Measurements from ENCODE around the gene ERBB2. TPM values are rescaled to one million over a fixed set of nuclear protein-coding genes. Genes with fewer than 3 reads are reported as not detected.

ERBB2 gene
- total and polyA plus RNA-seq, 2 of the 4 experiments (the other 2 are of a cell fraction): 28.7 to 33.3 TPM

- DNase-seq (no peak), ATAC-seq (ENCODE audit: low read depth) (peak; percentile 73)
- H4K91ac ChIP-seq (ENCODE audit: insufficient read depth, low read depth, low read length): no peak overlapping the region
- no peak overlapping the region for H3K4me3 ChIP-seq (ENCODE audit: insufficient read depth, low read depth, low read length)
- H2BK15ac ChIP-seq (ENCODE audit: low read depth, low read length): peak overlapping the region; percentile 63; the same call in 1 of the 3 replicates
- H3K18ac ChIP-seq (ENCODE audit: low read depth, low read length): no peak overlapping the region
- H4K20me1 ChIP-seq (ENCODE audit: insufficient read depth, low read length): no peaks in the 10 kb centered on the region
- H2AK9ac ChIP-seq (replicated peaks; ENCODE audit: low read depth, low read length, poor library complexity): peak overlapping the region; percentile 77
- no peak overlapping the region for H4K5ac ChIP-seq (ENCODE audit: low read depth, low read length)
- peak overlapping the region; percentile 92 for H2AFZ ChIP-seq (replicated peaks; ENCODE audit: low read length, poor library complexity)
- H3K9me1 ChIP-seq (ENCODE audit: insufficient read depth, low read length): 0 out of 2 replicates have a peak, but pooled peaks cover 10% of the 10 kb centered on the region
- H3K79me1 ChIP-seq (ENCODE audit: low read depth in 1 of 2, low read length in 2 of 2): no peaks in the 10 kb centered on the region
- no peak overlapping the region for H2BK120ac ChIP-seq (ENCODE audit: low read depth, low read length)
- peaks cover 44% of the 10 kb centered on the region for H3K27me3 ChIP-seq (ENCODE audit: control insufficient read depth, insufficient read depth, low read length)
- no peak overlapping the region; the same call in 1 of the 2 replicates for H3K4me2 ChIP-seq (ENCODE audit: low read depth, low read length)
- H4K8ac ChIP-seq (ENCODE audit: low read depth in 2 of 2, low read length in 2 of 2): peak overlapping the region; percentile 33 to 77; a peak in 2 of 4 replicates
- H2BK20ac ChIP-seq (ENCODE audit: low read depth, low read length): no peak overlapping the region
- no CpG with 5 or more reads among the region's 32 CpGs for WGBS, 2 experiments (ENCODE audit: extremely low coverage in 2 of 2, insufficient read length in 1 of 2)
- no peak overlapping the region for H3K56ac ChIP-seq (ENCODE audit: extremely low read depth, insufficient read depth, low read length)
- peaks cover 16% of the 10 kb centered on the region; the same call in 1 of the 2 replicates for H3K4me1 ChIP-seq (ENCODE audit: control insufficient read depth, insufficient read depth, low read length)
- H2BK5ac ChIP-seq (ENCODE audit: low read depth, low read length, poor library complexity, severe bottlenecking): no peak overlapping the region
- in situ Hi-C loops (cut with MboI; ENCODE audit: low sequenced_read_pairs) (no loop called here), intact Hi-C loops (cut with micrococcal nuclease) (no loop called here), dilution Hi-C loops (cut with HindIII; ENCODE audit: low sequenced_read_pairs, unreplicated experiment) (no loop called here)
- ChIA-PET CTCF (no interaction called here), POLR2A (ENCODE audit: unreplicated experiment) (no interaction called here)
- H3K9me3 ChIP-seq (ENCODE audit: control insufficient read depth, insufficient read depth, low read length): no peaks in the 10 kb centered on the region
- no TSS peak for BruUV-seq (replicated peaks)
- H3K36me3 ChIP-seq (ENCODE audit: control insufficient read depth, insufficient read depth, low read length): no peaks in the 10 kb centered on the region
- H3K23ac ChIP-seq (ENCODE audit: low read depth, low read length): no peak overlapping the region
- no peak overlapping the region; the same call in 1 of the 2 replicates for H3K4ac ChIP-seq (ENCODE audit: low read depth, low read length)
- H2AK5ac ChIP-seq (ENCODE audit: low read depth, low read length): peak overlapping the region; percentile 39
- no peak overlapping the region for H3K27ac ChIP-seq (ENCODE audit: insufficient read depth, low read length)
- no peak overlapping the region for H3K9ac ChIP-seq (ENCODE audit: low read depth, low read length)
- no peak overlapping the region for H3K14ac ChIP-seq (replicated peaks; ENCODE audit: low read depth, low read length)
- TF ChIP-seq RAD21 (IDR thresholded peaks at IDR 0.05; ENCODE audit: low read length) (no peak), BHLHE40 (IDR thresholded peaks at IDR 0.05; ENCODE audit: low read depth, low read length) (no peak), POLR2A (IDR thresholded peaks at IDR 0.05; ENCODE audit: low read depth, low read length) (no peak), NFE2L2 (IDR thresholded peaks at IDR 0.05; ENCODE audit: low read depth, low read length) (no peak), FOS (IDR thresholded peaks at IDR 0.05; ENCODE audit: low read depth, low read length) (no peak), RFX5 (IDR thresholded peaks at IDR 0.05; ENCODE audit: low read depth, low read length) (no peak), CEBPB (IDR thresholded peaks at IDR 0.05; ENCODE audit: low read depth, low read length) (no peak), RCOR1 (IDR thresholded peaks at IDR 0.05; ENCODE audit: insufficient replicate concordance, low read length) (no peak), MAZ (IDR thresholded peaks at IDR 0.05; ENCODE audit: borderline replicate concordance, low read depth, low read length) (no peak), MAFK (IDR thresholded peaks at IDR 0.05; ENCODE audit: low read depth, low read length) (no peak), USF2 (IDR thresholded peaks at IDR 0.05; ENCODE audit: low read depth, low read length) (no peak), SMC3 (IDR thresholded peaks at IDR 0.05; ENCODE audit: low read depth, low read length) (no peak), CTCF (conservative IDR thresholded peaks at IDR 0.05; ENCODE audit: low read depth, low read length) (no peak)
- TF ChIP-seq, protein P1, sequence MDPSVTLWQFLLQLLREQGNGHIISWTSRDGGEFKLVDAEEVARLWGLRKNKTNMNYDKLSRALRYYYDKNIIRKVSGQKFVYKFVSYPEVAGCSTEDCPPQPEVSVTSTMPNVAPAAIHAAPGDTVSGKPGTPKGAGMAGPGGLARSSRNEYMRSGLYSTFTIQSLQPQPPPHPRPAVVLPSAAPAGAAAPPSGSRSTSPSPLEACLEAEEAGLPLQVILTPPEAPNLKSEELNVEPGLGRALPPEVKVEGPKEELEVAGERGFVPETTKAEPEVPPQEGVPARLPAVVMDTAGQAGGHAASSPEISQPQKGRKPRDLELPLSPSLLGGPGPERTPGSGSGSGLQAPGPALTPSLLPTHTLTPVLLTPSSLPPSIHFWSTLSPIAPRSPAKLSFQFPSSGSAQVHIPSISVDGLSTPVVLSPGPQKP (IDR thresholded peaks at IDR 0.05; ENCODE audit: borderline replicate concordance, low read depth, low read length): no peak
These were observed 39.4 kb downstream of the ERBB2 start for GRCh38 chr17:39738983-39739884.

All from IMR-90 (cell line).